GM18502 (cell line): ENCODE results near the gene ATL1.

ENCODE experiments used
- ATAC-seq: cut with Tn5 transposase; IDR thresholded peaks from one replicate; pipeline ENCODE4 v1.9.1; 2021; ENCODE audit warnings: mild to moderate bottlenecking; ENCODE audit not compliant: unreplicated experiment, poor library complexity

Gene ATL1

DNA sequence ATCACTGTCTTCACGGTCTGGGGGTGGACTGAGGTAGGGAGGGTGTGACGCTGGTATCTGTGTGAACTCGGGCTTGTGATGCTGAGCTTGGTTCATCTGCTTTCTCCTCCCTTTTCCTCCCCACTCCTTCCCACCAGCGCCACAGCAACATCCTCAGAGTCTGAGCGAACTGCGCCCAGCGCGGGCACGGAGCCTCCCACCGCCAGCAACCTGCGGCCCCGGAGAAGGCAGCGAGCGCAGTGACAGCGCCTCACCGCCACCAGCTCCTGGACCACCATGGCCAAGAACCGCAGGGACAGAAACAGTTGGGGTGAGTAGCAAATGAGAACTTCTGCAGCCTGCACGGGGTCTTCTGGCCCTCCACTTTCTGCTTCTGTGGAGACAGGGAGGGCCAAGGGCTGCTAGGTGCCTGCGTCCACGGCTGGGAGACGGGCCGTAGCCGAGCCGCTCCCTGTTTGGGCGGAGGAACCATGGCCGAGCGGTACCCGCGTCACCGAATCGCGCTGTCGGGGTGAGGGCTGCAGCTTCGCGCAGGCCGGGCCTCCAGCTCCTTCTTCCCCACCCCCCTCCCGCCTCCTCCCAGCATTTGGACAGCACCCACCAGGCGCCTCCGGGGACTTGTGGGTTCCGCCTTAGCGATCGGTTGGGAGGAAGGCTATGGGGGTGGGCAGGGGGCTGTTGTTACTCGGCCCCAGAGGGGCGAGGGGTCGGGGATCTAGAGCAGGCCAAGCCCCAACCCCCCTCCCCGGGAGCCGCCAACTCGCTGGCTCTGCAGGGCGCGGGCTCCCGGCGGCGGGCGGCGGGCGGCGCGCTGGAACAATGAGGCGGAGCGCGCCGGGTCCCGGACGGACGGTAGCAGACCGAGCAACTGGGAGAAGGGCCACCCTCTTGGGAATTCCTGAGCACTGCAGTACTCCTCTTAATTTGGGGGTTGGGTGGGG is at the start of gene ATL1:
Gene ATL1 (plus strand): TSS at position 156 of the 941 bp plus-strand sequence. CDS start 121 bp downstream, at position 277.
- ATAC-seq, result peak; percentile 50

- ATAC-seq, result no peak
Measured at GRCh38 chr14:50510157-50510556, 49.8 kb upstream of the ATL1 start.

- no peak for ATAC-seq
Measured at GRCh38 chr14:50512463-50512862, 47.5 kb upstream of the ATL1 start.

DNA sequence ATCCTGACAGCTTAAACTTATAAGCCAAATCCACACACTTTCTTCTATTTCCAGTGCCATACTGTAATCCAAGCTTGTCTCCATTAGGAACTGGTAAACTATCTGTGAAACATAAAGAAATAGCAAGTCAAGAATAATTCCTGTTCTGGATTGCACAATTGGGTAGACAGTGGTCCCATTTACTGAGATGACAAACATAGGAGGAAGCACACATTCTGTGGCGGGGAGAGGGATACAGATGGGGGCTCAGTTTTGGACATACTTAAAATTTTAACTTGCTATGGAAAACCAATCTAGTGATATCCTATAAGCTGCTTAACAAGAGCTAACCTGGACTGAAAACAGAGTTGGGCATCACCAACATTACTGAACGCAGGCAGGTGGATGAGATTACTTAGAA is 43.9 kb upstream of the ATL1 start:
- no peak for ATAC-seq

DNA sequence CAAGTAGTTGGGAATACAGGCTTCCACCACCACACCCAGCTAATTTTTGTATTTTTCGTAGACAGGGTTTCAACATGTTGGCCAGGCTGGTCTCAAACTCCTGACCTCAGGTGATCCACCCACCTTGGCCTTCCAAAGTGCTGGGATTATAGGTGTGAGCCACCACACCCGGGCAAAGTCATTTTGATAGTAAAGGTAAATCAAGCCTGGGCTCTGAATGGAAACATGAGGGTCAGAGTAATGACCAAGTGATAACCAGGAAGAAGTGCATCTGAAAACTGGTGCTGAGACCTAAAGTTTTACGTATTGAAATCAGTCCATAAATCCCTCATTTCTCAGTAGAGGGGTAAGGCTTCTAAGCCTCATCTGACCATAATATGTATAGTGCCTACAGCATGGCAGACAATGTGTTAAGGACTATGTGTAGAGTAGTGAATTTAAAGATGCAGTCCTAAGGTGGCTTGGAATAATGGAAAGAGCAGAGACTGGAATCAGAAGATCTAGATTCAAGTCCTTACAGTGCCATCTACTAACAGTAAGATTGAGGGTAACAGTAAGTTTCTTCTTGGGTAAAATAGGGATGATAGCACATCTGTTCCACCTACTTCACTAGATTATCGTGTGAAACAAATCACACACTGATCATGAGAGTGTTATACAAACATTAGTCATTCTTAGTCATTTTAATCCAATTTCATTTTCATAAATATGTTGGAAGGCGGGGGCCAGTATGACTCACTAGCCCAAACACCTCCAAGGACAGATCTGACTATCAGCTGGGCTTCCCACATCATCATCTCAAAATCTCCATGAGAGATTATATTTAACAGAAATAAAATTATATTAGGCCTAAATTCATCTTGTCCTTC is 38.8 kb upstream of the ATL1 start:
- ATAC-seq, result peak; percentile 83

GRCh38 chr14:50521912-50522341 is 38.0 kb upstream of the ATL1 start:
- peak; percentile 68 for ATAC-seq

DNA sequence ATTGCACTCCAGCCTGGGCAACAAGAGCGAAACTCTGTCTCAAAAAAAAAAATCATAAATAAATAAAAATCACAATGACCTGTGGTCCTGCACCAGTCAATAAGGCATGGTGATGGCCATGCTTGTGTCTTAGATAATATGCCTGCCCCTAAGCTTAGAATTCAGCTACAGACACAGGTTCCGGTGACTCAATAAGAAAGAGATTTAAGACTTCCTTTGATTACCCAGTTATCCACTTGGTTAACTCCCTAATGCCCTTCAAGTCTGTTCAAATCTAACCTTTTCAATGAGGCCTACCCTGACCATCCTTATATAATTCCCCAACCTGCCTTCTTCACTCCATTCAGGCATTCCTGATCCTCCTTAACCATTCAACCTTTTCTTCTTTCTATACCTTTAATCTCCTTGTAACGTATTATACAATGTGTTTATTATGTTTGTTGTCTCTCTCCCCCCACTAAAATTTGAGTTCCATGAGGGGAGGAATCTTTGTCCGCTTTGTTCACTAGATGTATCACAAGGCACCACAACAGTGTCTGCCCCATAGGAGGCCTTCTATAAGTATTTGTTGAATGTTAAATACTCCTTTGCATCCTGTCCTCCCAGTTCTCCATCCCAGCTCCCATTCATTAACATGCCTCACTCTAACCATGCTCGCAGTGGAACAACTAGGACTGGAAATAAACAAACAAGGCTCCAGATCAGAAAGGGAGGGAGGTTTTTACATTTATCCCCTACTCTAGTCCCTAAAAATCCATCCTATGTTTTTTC is 36.5 kb upstream of the ATL1 start:
- no peak for ATAC-seq

- ATAC-seq, result no peak
Measured at GRCh38 chr14:50524060-50524459, 35.9 kb upstream of the ATL1 start.

- no peak for ATAC-seq
Measured at GRCh38 chr14:50524731-50525515, 35.0 kb upstream of the ATL1 start.

DNA sequence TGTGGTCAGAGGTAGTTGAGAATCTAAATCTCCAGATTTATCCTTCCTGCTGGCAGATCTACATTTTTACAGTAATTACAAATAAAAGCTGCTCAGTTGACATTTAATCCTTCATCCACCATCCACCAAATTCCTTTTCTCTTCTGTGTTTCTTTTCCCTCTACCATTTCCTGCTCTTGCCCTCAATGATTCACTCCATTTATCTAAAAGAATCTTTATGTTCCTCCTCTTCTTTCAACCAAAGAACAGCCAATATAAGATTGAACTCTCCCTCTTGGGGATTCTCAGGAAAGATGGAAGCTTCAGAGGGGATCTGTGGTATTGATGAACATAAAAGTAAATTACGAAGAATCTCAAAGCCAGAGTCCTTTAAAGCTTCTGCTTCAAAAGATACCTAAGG is 31.9 kb upstream of the ATL1 start:
- ATAC-seq, result no peak

DNA sequence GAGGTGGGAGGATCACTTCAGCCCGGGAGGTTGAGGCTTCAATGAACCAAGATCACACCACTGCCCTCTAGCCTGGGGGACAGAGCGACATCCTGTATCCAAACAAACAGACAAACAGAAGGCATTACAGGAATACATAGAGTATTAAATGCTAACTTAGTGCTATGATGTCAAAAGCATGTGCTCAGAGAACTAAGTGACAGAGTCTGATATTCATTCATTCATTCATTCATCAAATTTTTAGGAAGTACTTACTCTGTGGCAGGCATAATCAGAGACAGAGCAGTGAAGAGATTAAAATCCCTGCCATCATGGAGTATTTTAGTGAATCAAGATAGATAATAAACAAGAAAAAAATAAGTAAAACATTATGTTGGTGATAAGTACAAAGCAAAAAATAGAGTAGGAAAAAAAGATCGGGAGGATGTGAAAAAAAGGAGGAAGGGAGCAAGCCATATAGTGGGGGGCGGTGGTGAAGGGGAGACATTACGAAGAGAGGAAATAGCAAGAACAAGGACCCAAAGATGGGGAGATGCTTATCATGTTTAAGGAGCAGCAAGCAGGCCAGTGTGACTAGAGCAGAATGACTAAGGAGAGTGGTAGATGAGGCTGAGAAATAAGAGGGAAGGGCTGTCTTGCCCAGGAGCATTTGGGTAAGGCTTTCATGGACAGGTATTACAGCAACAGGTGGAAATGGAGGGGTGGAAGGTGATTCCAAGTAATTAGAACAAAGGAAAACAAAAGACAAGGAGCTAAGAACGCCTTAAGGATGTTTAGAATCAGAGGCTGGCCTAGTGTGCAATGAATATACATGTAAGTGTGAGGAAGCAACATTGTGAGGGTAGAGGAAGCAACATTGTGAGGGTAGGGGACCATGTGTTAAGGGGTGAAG is 30.4 kb upstream of the ATL1 start:
- no peak for ATAC-seq

DNA sequence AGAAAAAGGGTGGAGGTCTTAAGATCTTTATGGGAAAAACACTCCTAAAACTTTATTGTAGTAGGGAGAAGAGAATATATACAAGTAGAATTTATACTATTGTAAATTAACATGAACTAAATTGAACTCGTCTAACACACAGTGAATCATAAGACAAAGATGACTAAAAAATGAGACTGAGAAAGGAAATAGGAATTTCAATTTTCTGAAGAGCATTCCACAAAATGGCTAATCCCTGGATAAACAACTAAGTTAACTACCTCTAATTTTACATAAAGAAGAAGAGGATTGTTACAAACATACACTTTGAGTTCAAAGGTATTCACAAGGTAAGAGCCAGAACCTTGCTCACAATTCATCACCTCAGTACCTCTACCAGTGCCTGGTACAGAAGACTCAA is 29.6 kb upstream of the ATL1 start:
- ATAC-seq, result no peak

GRCh38 chr14:50530794-50531365 is 29.1 kb upstream of the ATL1 start:
- ATAC-seq, result no peak

- ATAC-seq, result peak; percentile 51
Measured at GRCh38 chr14:50531595-50532501, 28.1 kb upstream of the ATL1 start.

GRCh38 chr14:50532502-50533240 is 27.3 kb upstream of the ATL1 start, which contains the start of gene MAP4K5:
MAP4K5 (minus strand) TSS chr14:50532569; CDS start chr14:50532049, 520 bp downstream.
- peak; percentile 95 for ATAC-seq

DNA sequence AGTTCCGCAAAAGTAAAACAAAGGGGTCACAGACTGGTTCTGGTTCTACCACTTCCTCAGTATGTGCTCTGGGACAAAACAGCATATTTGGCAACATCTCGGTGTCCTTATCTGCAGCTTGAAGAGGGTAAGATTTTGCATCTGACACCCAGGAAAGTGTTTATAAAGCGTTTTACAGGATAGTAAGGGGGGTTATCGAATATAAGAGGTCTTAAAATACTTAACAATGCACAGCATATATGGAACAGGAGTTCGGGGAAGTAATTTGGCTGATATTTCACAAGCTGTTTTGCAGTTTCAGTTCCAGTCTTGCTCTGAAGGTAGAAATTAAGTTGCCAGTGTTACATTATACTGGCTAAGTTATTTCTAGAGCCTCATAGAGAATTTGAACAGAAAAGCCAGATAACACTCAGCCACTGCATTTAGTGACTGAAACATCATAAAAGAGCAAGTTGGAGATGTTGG is 26.7 kb upstream of the ATL1 start:
- ATAC-seq, result peak; percentile 23
